Cardiac fibroblast (primary cell): ENCODE measurements around the gene KIF16B.

Experiments
- DNase-seq, 2 donors: peaks; one replicate each; pipeline versions ENCODE4 v3.0.0 to v3.0.0-alpha.2; 2010; ENCODE audit warnings: low read depth in 2 of 2
- H3K4me3 ChIP-seq, 2 donors: replicated peaks in 1 of 2; 1 replicate in 1 of 2; 2 replicates in 1 of 2; pipeline ENCODE4 v1.5.1; 2011; ENCODE audit warnings: low read depth in 2 of 2, low read length in 2 of 2, mild to moderate bottlenecking in 2 of 2, moderate library complexity in 1 of 2
- TF ChIP-seq, protein P1 (sequence below): IDR thresholded peaks from one replicate; pipeline ENCODE4 v1.5.1; 2011; ENCODE audit warnings: low read depth, mild to moderate bottlenecking, low read length, inconsistent platforms

The KIF16B gene

DNA sequence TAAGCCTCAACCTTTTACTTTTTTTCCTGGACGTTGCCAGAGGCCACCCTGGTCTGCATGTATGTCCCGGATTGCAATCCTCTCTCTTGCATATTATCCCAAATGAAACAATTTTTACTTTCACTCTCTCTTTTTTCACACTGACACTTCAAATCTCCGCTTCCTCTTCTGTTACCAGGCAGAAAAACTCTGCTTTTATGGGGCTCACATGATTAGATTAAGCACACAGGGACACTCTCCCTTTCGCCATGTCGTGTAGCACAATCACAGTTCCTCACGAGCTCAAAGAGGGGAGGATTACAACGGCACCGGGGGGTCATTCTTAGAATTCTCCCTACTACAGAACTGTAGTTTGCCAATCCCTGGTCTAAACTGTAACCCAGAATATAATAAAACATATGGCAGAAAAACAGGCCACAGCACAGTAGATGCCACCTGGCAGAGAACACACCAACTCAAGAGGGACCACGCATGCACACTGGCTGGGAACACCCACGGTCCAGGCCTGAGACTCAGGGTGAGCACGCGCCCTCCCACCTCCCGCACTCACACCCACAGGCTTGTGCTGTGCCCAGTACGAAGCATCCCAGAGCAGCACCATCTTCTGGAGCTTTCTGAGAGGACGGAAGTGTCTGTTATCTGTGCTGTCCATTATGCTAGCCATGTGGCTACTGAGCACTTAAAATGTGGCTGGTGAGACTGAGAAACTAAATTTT is 288.7 kb downstream of the KIF16B start:
- TF ChIP-seq, protein P1, sequence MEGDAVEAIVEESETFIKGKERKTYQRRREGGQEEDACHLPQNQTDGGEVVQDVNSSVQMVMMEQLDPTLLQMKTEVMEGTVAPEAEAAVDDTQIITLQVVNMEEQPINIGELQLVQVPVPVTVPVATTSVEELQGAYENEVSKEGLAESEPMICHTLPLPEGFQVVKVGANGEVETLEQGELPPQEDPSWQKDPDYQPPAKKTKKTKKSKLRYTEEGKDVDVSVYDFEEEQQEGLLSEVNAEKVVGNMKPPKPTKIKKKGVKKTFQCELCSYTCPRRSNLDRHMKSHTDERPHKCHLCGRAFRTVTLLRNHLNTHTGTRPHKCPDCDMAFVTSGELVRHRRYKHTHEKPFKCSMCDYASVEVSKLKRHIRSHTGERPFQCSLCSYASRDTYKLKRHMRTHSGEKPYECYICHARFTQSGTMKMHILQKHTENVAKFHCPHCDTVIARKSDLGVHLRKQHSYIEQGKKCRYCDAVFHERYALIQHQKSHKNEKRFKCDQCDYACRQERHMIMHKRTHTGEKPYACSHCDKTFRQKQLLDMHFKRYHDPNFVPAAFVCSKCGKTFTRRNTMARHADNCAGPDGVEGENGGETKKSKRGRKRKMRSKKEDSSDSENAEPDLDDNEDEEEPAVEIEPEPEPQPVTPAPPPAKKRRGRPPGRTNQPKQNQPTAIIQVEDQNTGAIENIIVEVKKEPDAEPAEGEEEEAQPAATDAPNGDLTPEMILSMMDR = no peak
- DNase-seq = no peak
- H3K4me3 ChIP-seq = no peak overlapping the region

DNA sequence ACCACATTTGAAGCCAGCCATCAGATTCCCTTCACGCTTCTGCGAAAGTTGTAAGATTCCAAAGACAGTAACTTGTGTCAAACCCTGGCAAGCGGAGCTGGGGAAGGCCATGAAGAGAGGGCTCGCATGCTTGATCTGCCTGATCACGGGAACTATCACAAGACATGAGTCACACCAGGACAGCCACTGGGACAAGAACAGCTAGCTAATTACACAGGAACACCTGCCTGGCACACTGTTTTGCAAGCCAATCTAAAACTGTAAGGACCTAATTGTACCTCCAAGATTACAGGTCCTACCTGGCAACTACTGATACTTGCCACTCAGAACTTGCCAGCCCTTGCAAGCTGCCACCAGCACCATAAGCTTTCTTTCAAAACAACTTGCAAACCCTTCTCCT is 289.3 kb downstream of the KIF16B start:
- TF ChIP-seq, protein P1 = no peak
- DNase-seq = no peak
- no peak overlapping the region for H3K4me3 ChIP-seq

- no peak for DNase-seq
- H3K4me3 ChIP-seq = no peak overlapping the region
- TF ChIP-seq, protein P1 = no peak
These were observed 289.9 kb downstream of the KIF16B start for GRCh38 chr20:16283307-16283706.

GRCh38 chr20:16280219-16280618 is 293.0 kb downstream of the KIF16B start:
- no peak overlapping the region for H3K4me3 ChIP-seq
- TF ChIP-seq, protein P1 = no peak
- DNase-seq = no peak

GRCh38 chr20:16279320-16279719 is 293.9 kb downstream of the KIF16B start:
- TF ChIP-seq, protein P1 = no peak
- no peak for DNase-seq
- no peak overlapping the region for H3K4me3 ChIP-seq

DNA sequence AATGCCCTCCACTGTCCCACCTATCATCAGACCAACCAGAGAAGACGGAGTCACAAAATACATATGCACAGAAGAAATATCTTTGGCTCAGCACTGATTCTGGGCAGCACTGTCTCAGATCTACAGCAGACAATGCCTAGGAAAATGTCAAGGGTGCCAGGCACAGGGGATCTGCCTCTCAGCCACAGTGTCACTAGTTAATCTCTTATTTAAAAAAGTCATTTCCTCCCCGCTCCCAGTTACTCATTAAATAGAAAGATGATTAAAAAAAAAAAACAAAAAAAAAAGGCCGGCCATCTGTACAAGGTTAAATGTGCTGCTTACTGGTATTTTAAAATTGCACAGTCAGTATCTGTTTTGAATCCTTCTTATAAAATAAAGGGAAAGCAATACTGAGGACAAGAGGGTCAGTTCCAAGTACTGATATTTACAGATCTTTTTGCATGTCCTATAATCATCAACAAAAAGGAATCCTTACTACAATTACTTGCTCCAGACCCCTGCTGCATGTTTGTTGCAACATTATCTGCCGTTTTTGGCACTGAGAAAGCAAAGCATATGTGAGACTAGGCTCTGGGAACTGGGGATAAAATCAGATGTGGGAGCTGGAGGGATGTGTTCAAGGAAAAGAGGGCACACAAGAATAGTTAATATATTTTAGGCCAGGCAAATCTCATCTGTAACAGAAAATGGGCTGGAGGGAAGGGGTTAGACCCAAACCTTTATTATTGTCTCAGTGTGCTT is 299.3 kb downstream of the KIF16B start:
- no peak for DNase-seq
- TF ChIP-seq, protein P1 = no peak
- no peak overlapping the region for H3K4me3 ChIP-seq
